Activated T-cell treated with anti-CD3 and anti-CD28 coated beads, Interleukin-2, amount 50 U/mL, for 4 hours (primary cell): ENCODE data around the gene SPDYE5. TPM values are rescaled to one million over a fixed set of nuclear protein-coding genes. Genes with fewer than 3 reads are reported as not detected.
"Not testable (repeated sequence)": the region's sequence is repeated elsewhere in the genome, so short reads cannot be mapped to it uniquely, and the experiment has no call there.

Experiments used
- ATAC-seq, 2 donors: fragments of 200-7000 bp; cut with Tn5 transposase; one replicate each; pipeline ENCODE4 v1.10.0; 2021
- DNase-seq: peaks from one replicate; pipeline ENCODE4 v3.0.0-alpha.2; 2020
- H3K27me3 Mint-ChIP-seq: one replicate; pipeline ENCODE4 v1.8.0; 2021; ENCODE audit warnings: low read depth, mixed read lengths
- H3K36me3 Mint-ChIP-seq: one replicate; pipeline ENCODE4 v1.8.0; 2022; ENCODE audit warnings: mixed read lengths; ENCODE audit not compliant: insufficient read depth
- H3K4me1 Mint-ChIP-seq: one replicate; pipeline ENCODE4 v1.8.0; 2021; ENCODE audit warnings: low read depth, mixed read lengths
- H3K4me3 Mint-ChIP-seq: one replicate; pipeline ENCODE4 v1.8.0; 2021; ENCODE audit warnings: mild to moderate bottlenecking, moderate library complexity, mixed read lengths
- H3K9me3 Mint-ChIP-seq: one replicate; pipeline ENCODE4 v1.8.0; 2021; ENCODE audit warnings: mixed read lengths
- total RNA-seq, 3 donors: library from RNA; stranded (reverse); gene quantifications; one replicate each; pipeline ENCODE4 v1.2.1, GENCODE V29; 2021

SPDYE5 gene
- total RNA-seq, 3 donors from 2014 or later: not detected

DNA sequence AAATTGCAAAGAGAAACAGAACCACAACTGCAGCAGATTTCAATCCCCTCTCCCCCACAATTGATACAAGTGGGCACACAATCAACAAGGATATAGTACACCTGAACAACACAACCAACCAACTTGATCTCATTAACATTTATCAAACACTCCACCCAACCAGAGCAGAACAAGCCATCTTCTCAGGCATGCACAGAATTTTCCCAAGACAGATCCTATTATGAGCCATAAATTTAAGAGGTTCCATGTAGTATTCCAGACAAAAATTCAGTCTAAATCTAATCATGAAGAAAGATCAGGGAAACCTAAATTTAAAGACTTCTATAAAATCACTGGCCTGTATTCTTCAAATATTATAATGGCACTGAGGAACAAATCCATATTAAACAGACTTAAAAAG is 29.6 kb downstream of the SPDYE5 start:
- Mint-ChIP-seq H3K36me3 (peaks cover 52% of the 10 kb centered on the region), H3K4me1 (peaks cover 36% of the 10 kb centered on the region)
- not testable (repeated sequence) for H3K9me3 Mint-ChIP-seq, DNase-seq, H3K4me3 Mint-ChIP-seq, ATAC-seq, H3K27me3 Mint-ChIP-seq

DNA sequence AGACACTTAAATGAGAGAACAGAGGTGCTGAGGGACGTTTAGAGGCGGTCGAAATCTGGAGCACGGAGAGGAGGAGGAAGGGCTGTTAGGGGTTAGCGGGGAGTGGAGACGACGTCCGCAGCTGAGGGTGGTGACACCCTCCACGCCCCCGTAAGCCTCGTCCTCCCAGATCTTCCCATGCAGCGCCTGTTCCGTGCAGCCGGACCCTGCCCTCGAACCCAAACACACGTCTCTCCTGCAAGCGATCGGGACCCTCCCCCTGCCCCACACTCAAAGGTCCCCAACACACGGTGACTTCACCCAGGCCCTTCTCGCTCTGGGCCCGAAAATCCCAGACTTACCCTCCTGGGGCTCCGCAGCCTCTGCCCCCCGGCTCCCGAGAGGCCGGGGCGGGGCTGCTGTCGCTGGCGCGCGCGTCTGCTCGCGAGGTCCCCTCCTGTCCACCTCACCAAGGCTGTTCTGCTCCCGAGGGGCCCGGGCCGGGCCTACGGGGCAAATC is 35.2 kb downstream of the SPDYE5 start:
- ATAC-seq: peak in 1 of 2 donors; percentile 20
- H3K9me3 Mint-ChIP-seq, DNase-seq, H3K27me3 Mint-ChIP-seq: not testable (repeated sequence)
- Mint-ChIP-seq H3K4me3 (peak overlapping the region; percentile 92), H3K36me3 (peaks cover 23% of the 10 kb centered on the region), H3K4me1 (peaks cover 25% of the 10 kb centered on the region)

DNA sequence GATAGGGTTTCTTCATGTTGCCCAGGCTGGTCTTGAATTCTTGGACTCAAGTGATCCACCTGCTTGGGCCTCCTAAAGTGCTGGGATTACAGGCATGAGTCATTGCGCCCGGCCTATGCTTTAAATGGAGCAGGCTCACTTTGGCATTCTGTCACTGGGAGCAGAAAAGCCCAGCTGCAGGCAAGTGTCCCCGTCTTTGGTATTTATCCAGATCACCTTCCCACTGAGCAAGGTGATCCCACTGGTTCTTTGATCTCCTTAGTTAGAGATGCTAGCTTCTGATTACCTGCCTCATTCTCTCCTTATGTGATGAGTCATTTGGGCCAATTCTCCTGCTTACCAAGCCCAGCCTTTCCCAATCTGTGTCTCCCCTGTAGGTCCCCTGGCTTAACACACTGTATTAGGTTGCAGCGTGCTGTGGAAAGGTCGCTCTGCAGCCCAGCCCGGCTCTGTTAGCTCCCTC is 39.3 kb downstream of the SPDYE5 start:
- ATAC-seq: no peak
- Mint-ChIP-seq H3K27me3 (no peaks in the 10 kb centered on the region), H3K4me3 (no peak overlapping the region), H3K4me1 (peaks cover 12% of the 10 kb centered on the region), H3K9me3 (no peaks in the 10 kb centered on the region), H3K36me3 (no peaks in the 10 kb centered on the region)
- no peak for DNase-seq

DNA sequence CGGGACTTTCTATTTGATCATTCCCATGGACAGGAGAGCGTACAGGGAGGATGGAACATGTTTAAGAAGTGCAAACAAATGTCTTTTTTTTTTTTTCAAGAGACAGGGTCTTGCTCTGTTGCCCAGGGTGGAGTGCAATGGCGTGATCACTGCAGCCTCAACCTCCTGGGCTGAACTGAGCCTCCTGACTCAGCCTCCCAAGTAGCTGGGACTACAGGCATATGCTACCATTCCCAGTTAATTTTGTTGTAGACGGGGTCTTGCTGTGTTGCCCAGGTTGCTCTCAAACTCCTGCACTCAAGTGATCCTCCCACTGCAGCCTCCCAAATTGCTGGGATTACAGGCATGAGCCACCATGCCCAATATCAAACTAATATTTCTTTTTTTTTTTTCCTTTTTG is 40.5 kb downstream of the SPDYE5 start:
- Mint-ChIP-seq H3K9me3 (no peaks in the 10 kb centered on the region), H3K27me3 (no peaks in the 10 kb centered on the region), H3K4me1 (peaks cover 6% of the 10 kb centered on the region), H3K36me3 (peaks cover 3% of the 10 kb centered on the region), H3K4me3 (no peak overlapping the region)
- DNase-seq (no peak), ATAC-seq (no peak)

DNA sequence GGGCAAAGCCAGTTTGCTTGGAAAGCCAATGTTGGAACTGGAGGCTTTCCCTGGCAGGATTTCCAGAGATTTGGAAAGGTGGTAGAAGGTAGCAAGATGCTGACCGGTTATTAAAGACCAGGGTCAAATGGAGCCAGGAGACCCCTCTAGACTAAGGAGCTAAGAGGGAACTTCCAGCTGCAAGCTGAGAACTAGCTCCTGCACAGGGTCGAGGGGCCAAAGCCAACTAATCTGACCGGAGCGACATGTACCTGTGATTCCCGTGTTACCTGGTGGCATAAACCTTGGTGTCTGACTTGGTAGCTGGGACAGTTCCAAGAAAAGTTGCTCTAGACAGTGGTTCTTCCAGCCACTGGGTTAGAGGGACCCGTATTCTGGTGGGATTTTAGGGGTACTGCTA is 41.8 kb downstream of the SPDYE5 start:
- no peak for DNase-seq
- H3K27me3 Mint-ChIP-seq: no peaks in the 10 kb centered on the region
- no peaks in the 10 kb centered on the region for H3K9me3 Mint-ChIP-seq
- peaks cover 3% of the 10 kb centered on the region for H3K4me1 Mint-ChIP-seq
- no peak overlapping the region for H3K4me3 Mint-ChIP-seq
- no peak for ATAC-seq
- peaks cover 3% of the 10 kb centered on the region for H3K36me3 Mint-ChIP-seq

DNA sequence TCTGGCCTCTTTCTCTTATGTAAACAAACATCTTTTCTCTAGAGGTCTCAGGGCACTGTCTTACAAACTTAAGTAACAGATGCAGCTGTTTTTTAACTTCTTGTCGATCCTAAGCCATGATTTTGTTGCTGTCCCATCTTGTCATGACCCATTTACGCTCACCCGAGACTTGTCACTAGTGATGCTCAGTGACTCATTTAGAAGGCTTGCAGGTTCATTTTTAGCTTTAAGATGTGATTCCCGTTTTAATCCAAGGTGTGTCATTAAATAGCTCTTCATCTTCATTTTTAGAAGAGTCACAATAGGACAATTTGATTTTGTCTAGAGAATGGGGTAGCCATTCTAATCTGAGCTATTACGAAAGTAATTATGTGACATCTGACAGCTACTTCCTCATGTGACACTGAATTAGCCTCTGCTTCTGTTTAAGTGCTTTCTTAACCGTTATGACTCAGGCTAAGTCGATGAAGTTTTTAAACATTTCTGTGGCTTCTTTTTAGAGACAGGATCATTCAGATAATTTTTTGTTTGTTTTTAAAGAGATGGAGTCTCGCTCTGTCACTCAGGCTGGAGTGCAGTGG is 42.7 kb downstream of the SPDYE5 start:
- Mint-ChIP-seq H3K4me3 (no peak overlapping the region), H3K27me3 (no peaks in the 10 kb centered on the region), H3K36me3 (peaks cover 3% of the 10 kb centered on the region), H3K4me1 (peaks cover 3% of the 10 kb centered on the region), H3K9me3 (no peaks in the 10 kb centered on the region)
- DNase-seq: no peak
- ATAC-seq: peak; percentile 53 to 56

DNA sequence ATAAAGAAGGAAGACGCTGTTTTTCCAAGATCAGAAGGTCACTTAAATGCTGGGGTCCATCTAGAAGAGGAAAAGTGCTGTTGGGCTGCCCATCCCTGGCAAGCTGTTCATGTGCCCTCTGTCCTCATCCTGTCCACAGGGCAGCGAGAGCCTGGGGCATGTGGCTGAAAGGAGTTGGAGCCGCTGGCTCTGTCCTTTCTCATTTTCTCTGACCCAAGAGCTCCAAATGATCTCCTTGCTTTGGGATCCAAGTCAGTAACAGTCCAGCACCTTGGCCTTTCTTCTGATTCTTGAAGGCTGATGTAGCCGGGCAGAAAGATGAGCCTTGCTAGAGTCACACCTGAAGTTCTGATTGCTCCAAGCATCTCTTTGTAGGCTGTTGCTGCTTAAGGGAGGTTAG is 44.4 kb downstream of the SPDYE5 start:
- Mint-ChIP-seq H3K36me3 (peaks cover 4% of the 10 kb centered on the region), H3K27me3 (no peaks in the 10 kb centered on the region), H3K4me3 (no peak overlapping the region), H3K9me3 (no peaks in the 10 kb centered on the region), H3K4me1 (peaks cover 3% of the 10 kb centered on the region)
- ATAC-seq: no peak
- no peak for DNase-seq

DNA sequence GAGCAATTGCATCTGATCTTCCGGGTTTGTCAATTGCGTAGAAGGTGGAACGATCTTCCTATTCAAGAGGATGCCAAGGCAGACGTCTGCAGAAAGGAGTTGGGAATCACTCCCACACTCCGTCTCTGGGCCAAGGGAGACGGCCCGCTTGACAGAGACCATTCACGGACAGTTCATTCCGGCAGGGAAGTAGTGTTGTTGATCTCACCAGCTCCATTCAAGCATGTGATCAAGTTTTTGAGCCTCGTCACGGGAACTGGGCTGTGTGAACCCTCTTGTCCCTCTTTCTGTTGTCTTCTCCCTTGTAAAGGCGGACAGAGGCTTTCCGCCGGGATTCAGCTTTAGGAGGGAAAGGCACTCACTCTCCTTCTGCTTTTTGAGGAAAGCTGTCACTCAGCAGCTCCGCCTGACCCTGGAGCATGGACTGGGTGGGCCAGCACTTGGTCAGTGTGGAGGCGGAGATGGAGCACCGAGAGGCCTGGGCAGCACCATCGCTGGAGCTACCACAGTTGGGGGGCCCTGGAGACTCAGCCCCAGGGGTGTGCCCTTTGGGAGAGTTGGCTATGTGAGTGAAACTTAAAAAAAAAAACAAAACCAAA is 44.9 kb downstream of the SPDYE5 start:
- no peaks in the 10 kb centered on the region for H3K9me3 Mint-ChIP-seq
- H3K36me3 Mint-ChIP-seq: peaks cover 7% of the 10 kb centered on the region
- DNase-seq (no peak), ATAC-seq (no peak)
- no peak overlapping the region for H3K4me3 Mint-ChIP-seq
- no peaks in the 10 kb centered on the region for H3K27me3 Mint-ChIP-seq
- H3K4me1 Mint-ChIP-seq: peaks cover 3% of the 10 kb centered on the region

DNA sequence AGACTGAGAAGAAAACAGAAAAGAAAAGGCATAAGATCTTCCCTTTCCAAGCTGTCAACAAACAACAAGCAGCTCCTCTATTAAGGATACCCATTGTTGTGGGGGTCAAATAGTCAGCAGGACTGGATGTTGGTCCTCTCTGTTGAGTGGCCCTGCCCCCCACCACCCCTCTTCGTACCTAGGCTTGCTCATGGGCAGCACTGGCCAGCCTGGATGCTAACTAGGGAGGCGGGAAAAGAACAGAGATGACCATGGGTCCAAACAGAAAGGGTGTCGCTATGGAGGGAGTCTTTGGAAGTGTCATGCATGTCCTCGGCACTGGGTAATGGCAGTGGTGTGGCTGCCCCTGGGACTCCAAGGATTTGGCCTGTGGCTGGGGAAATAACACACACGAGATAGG is 45.6 kb downstream of the SPDYE5 start:
- ATAC-seq (no peak), DNase-seq (no peak)
- H3K9me3 Mint-ChIP-seq: no peaks in the 10 kb centered on the region
- no peaks in the 10 kb centered on the region for H3K27me3 Mint-ChIP-seq
- no peak overlapping the region for H3K4me3 Mint-ChIP-seq
- peaks cover 7% of the 10 kb centered on the region for H3K36me3 Mint-ChIP-seq
- peaks cover 3% of the 10 kb centered on the region for H3K4me1 Mint-ChIP-seq

DNA sequence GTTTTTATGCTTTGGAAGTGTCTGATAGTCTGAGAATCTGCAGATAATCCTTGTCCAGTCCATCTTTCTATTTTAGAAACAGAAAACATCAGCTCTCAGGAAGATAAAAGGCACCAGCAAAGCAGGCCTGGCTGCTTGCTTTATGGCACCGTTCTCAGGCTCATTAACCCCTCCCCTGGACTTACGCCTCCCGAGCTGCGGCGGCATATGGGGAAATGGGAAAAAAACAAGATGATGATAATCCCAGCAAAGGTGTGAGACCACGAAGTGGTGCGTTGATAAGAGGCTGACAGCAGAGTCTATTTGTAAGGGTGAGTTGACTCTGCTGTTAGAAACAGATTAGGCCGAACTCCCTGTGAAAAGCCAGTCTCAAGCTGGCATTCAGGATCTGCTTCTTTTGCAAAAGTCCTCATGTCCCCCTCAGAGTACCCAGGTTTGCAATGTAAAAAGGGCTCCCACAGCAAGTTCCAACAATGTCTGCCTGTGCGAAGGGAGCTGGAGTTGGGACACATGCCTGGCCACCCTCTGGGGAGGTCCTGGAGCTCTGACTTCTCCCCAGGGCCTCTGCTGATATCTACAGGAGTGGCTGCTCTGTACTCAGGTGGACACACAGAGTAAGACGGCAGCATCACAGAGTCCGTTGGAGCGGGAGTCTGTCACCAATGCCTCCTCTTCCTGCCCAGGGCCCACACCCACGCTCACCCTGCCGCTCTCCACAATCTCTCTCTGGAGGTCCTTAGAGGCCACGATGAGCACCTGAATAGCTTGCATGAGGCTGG is 54.3 kb downstream of the SPDYE5 start:
- Mint-ChIP-seq H3K4me3 (no peak overlapping the region), H3K36me3 (peaks cover 8% of the 10 kb centered on the region), H3K4me1 (no peaks in the 10 kb centered on the region), H3K27me3 (no peaks in the 10 kb centered on the region), H3K9me3 (no peaks in the 10 kb centered on the region)
- ATAC-seq: no peak
- DNase-seq: no peak

Other genes starting within 250 kb of the SPDYE5 start
- gene TRIM73, start 96.7 kb upstream of the SPDYE5 start, total RNA-seq: 1 to 10 TPM; 3.0 to 4.7 (median 4.7) TPM
- 10 to 100 TPM; 74.7 to 78.2 (median 75.3) TPM for gene POM121C, start 6.0 kb upstream of the SPDYE5 start, total RNA-seq
- gene HIP1, start 246.6 kb downstream of the SPDYE5 start, total RNA-seq: 1 to 10 TPM in 2 of 3 donors, under 1 TPM in 1; 0.90 to 2.3 (median 1.3) TPM